Adrenal gland (tissue), 5 donors: ENCODE results near the gene ZNF30.

Source experiments
- CTCF ChIP-seq, 6 experiments: fragments of 450-650 bp in 4 of 6; fragments of 200-600 bp in 2 of 6; sonication (generic) in 1 of 6; IDR thresholded peaks; 1 replicate in 5 of 6; 2 replicates in 1 of 6; pipeline versions ENCODE4 v1.5.1 to v1.8.0; 2016 to 2021; ENCODE audit warnings: antibody characterized with exemption in 6 of 6, mild to moderate bottlenecking in 2 of 6, moderate library complexity in 1 of 6
- POLR2A ChIP-seq, 2 donors: fragments of 450-650 bp; IDR thresholded peaks; one replicate each; pipeline ENCODE4 v1.6.1; 2017; ENCODE audit warnings: antibody characterized with exemption in 2 of 2, mild to moderate bottlenecking in 2 of 2, moderate library complexity in 1 of 2
- donor health status: DM: no; HTN: no; CAD: no.

- TF ChIP-seq CTCF (IDR thresholded peaks at IDR 0.05) = no peak
- TF ChIP-seq POLR2A (IDR thresholded peaks at IDR 0.05) = no peak
These were observed 46.7 kb upstream of the ZNF30 start for GRCh38 chr19:34880034-34880433.
